Heart right ventricle (tissue), 16 donors: ENCODE results near the gene SLC25A6. TPM values are rescaled to one million over a fixed set of nuclear protein-coding genes. Genes with fewer than 3 reads are reported as not detected.

Source experiments
- ATAC-seq, 8 donors: fragments of 200-7000 bp; cut with Tn5 transposase; one replicate each; pipeline ENCODE4 v1.9.1; 2020; ENCODE audit warnings: mild to moderate bottlenecking in 8 of 8, moderate library complexity in 8 of 8, moderate number of reproducible peaks in 1 of 8
- DNase-seq, 2 donors: peaks; one replicate each; pipeline ENCODE4 v3.0.0-alpha.2; 2020
- H3K27ac ChIP-seq, 10 donors: fragments of 200-600 bp; sonication (generic) in 2 of 10; one replicate each; pipeline versions ENCODE4 v1.5.0 to v1.8.0; 2020 to 2022; ENCODE audit warnings: mild to moderate bottlenecking in 3 of 10
- H3K27me3 ChIP-seq, 7 donors: fragments of 200-600 bp; one replicate each; pipeline ENCODE4 v1.8.0; 2021 to 2022; ENCODE audit warnings: mild to moderate bottlenecking in 2 of 7
- H3K36me3 ChIP-seq, 9 donors: fragments of 200-600 bp; sonication (generic) in 1 of 9; one replicate each; pipeline versions ENCODE4 v1.5.0 to v1.8.0; 2020 to 2022; ENCODE audit warnings: mild to moderate bottlenecking in 2 of 9
- H3K4me1 ChIP-seq, 9 donors: fragments of 200-600 bp; sonication (generic) in 1 of 9; one replicate each; pipeline versions ENCODE4 v1.5.0 to v1.8.0; 2020 to 2022; ENCODE audit warnings: mild to moderate bottlenecking in 4 of 9
- H3K4me3 ChIP-seq, 10 donors: fragments of 200-600 bp; sonication (generic) in 2 of 10; one replicate each; pipeline versions ENCODE4 v1.5.0 to v1.8.0; 2020 to 2022; ENCODE audit warnings: mild to moderate bottlenecking in 7 of 10, moderate library complexity in 2 of 10
- H3K9me3 ChIP-seq, 11 donors: fragments of 200-600 bp in 10 of 11; sonication (generic) in 2 of 11; one replicate each; pipeline versions ENCODE4 v1.5.0 to v1.8.0; 2013 to 2022; ENCODE audit warnings: mild to moderate bottlenecking in 2 of 11, control low read depth in 1 of 11, moderate library complexity in 1 of 11
- WGBS, 2 donors: extraction: QIAGEN DNeasy Blood & Tissue Kit; methylation state at CpG; one replicate each; pipeline ENCODE4 v1.1.7; 2013; ENCODE audit warnings: inconsistent platforms in 1 of 2; 5-methylcytosine and 5-hydroxymethylcytosine counted together
- intact Hi-C, 10 donors: fragments of 100-400 bp; cut with DNase I; formaldehyde crosslinking; loops; one replicate each; pipeline versions ENCODE4 v1.11.1 to v1.14.2; 2022
- polyA plus RNA-seq, 2 donors: library from polyadenylated mRNA; stranded (reverse); fragments of 200-250 nt; gene quantifications; one replicate each; pipeline ENCODE4 v1.2.3, GENCODE V29; 2013
- total RNA-seq, 10 donors: library from RNA; stranded (reverse); fragmentation: NEBNext Ultra II Directional in 3 of 10; extraction: Animal tissue kit (Norgen Biotek cat#: 25700) in 3 of 10; gene quantifications; one replicate each; pipeline versions ENCODE4 v1.2.1 to v1.2.4, GENCODE V29; 2021 to 2023
- TF ChIP-seq, protein P1 (sequence below), 9 donors: fragments of 200-600 bp; sonication (generic) in 2 of 9; IDR thresholded peaks; one replicate each; pipeline versions ENCODE4 v1.5.0 to v1.8.0; 2021 to 2022; ENCODE audit warnings: antibody characterized with exemption in 9 of 9, mild to moderate bottlenecking in 5 of 9, moderate library complexity in 1 of 9
- donor health status: Arrhythmogenic right ventricular cardiomyopathy.
- donor health status: ischemic (EF 13 %, LVEDD 7.1; RV severe dilation, severe dysfunction).
- donor health status: healthy with polysubstance abuse.
- donor health status: DM: no; HTN: yes; CAD: no.
- donor health status: DM: no; HTN: no; CAD: no.
- donor health status: ischemic (EF 25% LVEDD 6.9; RV normal size, moderate dysfunction).
- donor health status: ischemic (EF 25% LVEDD 5.7; RV mildly dilated, moderate dysfunction).
- donor health status: healthy.
- donor health status: DM: yes; HTN: yes; CAD: no.
- donor health status: Ischemic cardiomyopathy.
- donor health status: ischemic (EF 35%, LVEDD 5.7; RV mildly dilated, moderate dysfunction).
- donor health status: nonischemic (EF 11% LVEDD 7.7; RV severe dilation, severe dysfunction).
- donor health status: DM: yes; HTN: yes; CAD: no.
- donor health status: PGD.
- donor health status: ischemic (EF 29% LVEDD 5.4; RV normal size, mild dysfunction).
- donor health status: nonischemic (EF 23%, LVEDD 6.1; RV moderate dilation, normal function).

The SLC25A6 gene
- total and polyA plus RNA-seq, 12 donors, result 74.8 to 272 (median 141) TPM

DNA sequence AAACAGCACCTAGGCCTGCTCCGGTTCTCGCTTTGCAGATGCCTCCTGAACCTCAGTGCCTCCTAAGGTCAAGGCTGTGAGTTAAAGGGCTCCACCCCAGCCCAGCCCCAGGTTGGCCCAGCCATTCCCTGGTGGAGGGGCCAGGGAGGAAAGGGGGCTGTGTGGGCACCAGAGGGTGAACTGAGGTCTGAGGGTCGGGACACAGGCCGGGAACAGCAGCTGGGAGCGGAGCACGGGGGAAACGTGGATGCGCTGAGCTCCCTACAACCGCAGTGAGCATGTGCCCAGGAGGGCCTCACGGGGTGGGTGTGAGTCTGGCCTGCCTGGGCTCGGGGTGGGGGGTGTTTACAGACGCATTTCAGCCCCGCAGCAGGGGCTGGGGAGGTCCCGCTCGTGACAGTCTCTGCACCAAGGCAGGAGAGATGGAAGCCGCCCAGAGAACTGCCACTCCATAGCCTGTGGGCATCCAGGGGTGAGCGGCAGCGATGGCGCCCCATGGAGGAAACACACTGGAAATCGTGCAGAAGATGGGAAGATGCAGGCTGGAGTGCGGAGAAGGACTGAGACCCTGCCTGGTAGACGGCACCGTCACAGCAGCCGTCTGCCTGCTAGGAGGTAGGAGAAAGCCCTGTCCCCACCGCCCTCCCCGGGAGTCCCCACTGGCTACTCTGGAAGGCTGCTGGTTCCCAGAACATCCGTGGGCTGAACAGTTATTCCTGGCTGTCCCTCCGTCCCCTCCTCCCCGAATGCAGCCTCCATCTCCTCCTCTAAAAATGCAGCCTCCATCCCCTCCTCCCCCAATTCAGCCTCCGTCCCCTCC lies 9.9 kb upstream of the SLC25A6 start:
- ATAC-seq, result peak in 3 of 8 donors; percentile 6 to 23 (median 16)
- TF ChIP-seq, protein P1, sequence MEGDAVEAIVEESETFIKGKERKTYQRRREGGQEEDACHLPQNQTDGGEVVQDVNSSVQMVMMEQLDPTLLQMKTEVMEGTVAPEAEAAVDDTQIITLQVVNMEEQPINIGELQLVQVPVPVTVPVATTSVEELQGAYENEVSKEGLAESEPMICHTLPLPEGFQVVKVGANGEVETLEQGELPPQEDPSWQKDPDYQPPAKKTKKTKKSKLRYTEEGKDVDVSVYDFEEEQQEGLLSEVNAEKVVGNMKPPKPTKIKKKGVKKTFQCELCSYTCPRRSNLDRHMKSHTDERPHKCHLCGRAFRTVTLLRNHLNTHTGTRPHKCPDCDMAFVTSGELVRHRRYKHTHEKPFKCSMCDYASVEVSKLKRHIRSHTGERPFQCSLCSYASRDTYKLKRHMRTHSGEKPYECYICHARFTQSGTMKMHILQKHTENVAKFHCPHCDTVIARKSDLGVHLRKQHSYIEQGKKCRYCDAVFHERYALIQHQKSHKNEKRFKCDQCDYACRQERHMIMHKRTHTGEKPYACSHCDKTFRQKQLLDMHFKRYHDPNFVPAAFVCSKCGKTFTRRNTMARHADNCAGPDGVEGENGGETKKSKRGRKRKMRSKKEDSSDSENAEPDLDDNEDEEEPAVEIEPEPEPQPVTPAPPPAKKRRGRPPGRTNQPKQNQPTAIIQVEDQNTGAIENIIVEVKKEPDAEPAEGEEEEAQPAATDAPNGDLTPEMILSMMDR (IDR thresholded peaks at IDR 0.05), result no peak
- intact Hi-C loops, result no loop called here
- no peaks in the 10 kb centered on the region for H3K9me3 ChIP-seq
- H3K4me3 ChIP-seq, result no peak overlapping the region
- no peak for DNase-seq
- 87 to 94% methylated on average over 30 of the region's 30 CpGs for WGBS, 2 donors
- H3K4me1 ChIP-seq, result no peaks in the 10 kb centered on the region
- no peaks in the 10 kb centered on the region for H3K27me3 ChIP-seq
- no peak overlapping the region for H3K27ac ChIP-seq
- peaks cover 0 to 82% (median 37%) of the 10 kb centered on the region in 9 donors for H3K36me3 ChIP-seq

DNA sequence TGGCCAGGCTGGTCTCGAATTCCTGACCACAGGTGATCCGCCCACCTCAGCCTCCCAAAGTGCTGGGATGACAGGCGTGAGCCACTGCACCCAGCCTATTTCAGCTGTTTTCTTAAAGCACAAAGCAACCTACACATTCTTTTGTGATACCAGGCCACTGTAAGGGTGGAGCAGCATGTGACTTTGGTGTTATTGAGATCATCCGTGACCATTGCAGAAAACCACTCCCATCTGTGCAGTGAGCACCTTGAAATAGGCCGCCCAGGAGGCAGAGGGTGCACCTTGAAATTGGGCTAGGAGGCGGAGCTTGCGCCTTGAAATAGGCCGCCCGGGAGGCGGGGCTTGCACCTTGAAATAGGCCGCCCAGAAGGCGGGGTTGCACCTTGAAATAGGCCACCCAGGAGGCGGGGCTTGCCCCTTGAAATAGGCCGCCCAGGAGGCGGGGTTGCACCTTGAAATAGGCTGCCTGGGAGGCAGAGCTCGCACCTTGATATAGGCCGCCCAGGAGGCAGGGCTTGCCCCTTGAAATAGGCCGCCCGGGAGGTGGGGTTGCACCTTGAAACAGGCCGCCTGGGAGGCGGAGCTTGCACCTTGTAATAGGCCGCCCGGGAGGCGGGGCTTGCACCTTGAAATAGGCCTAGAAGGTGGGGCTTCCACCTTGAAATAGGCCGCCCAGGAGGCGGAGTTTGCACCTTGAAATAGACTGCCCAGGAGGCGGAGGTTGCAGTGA lies 9.0 kb upstream of the SLC25A6 start:
- intact Hi-C loops, result no loop called here
- Histone ChIP-seq H3K27ac (no peak overlapping the region), H3K4me3 (no peak overlapping the region), H3K9me3 (no peaks in the 10 kb centered on the region), H3K4me1 (no peaks in the 10 kb centered on the region), H3K36me3 (peaks cover 0 to 78% (median 28%) of the 10 kb centered on the region in 9 donors), H3K27me3 (no peaks in the 10 kb centered on the region)
- TF ChIP-seq, protein P1 (IDR thresholded peaks at IDR 0.05), result no peak
- DNase-seq (peak in 1 of 2 donors; percentile 8), ATAC-seq (peak in 2 of 8 donors; percentile 7 to 10)
- WGBS, 2 donors, result 81 to 89% methylated on average over 27 of the region's 27 CpGs

DNA sequence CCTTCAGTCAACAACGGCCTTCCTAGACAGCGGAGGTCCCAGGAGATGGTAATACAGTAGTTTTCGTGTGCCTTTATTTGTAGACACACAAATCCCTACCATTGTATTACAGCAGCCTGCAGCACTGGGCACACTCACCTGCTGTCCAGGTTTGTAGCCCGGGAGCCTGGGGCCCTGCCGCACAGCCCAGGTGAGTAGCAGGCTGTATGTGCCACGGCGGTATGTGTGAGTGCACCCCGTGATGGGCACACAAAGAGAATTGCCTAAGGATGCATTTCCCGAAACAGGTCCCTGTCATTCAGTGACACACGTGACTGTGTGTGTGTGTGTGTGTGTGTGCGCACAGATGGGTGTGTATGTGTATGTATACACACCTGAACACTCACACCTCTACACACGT lies 8.1 kb upstream of the SLC25A6 start:
- TF ChIP-seq, protein P1 (IDR thresholded peaks at IDR 0.05), result no peak
- peaks cover 0 to 3% (median 0%) of the 10 kb centered on the region in 9 donors for H3K4me1 ChIP-seq
- no peak overlapping the region for H3K27ac ChIP-seq
- peak in 1 of 2 donors; percentile 1 for DNase-seq
- H3K4me3 ChIP-seq, result no peak overlapping the region
- H3K9me3 ChIP-seq, result no peaks in the 10 kb centered on the region
- no peak for ATAC-seq
- peaks cover 0 to 70% (median 19%) of the 10 kb centered on the region in 9 donors for H3K36me3 ChIP-seq
- intact Hi-C loops, result no loop called here
- no peaks in the 10 kb centered on the region for H3K27me3 ChIP-seq
- WGBS, 2 donors, result 91 to 97% methylated on average over 12 of the region's 12 CpGs
